OCI-LY1 (cell line): ENCODE data around the gene CDKN1C.

ENCODE experiments used
- H2AFZ ChIP-seq: fragments of 200-600 bp; sonication (generic), shearing (Covaris generic); 2 replicates; pipeline ENCODE4 v1.6.0; 2014; ENCODE audit warnings: antibody characterized with exemption, mild to moderate bottlenecking, low read length
- H3F3A ChIP-seq: fragments of 200-600 bp; sonication (generic), shearing (Covaris generic); 2 replicates; pipeline ENCODE4 v1.6.0; 2014; ENCODE audit warnings: mild to moderate bottlenecking, antibody characterized with exemption, low read length, moderate library complexity; ENCODE audit not compliant: insufficient read depth
- H3K27ac ChIP-seq: fragments of 200-600 bp; sonication (generic); 2 replicates; pipeline ENCODE4 v1.5.1; 2014; ENCODE audit warnings: low read length, mixed run types, mild to moderate bottlenecking, low read depth; ENCODE audit not compliant: poor library complexity, severe bottlenecking
- H3K27me3 ChIP-seq: fragments of 200-600 bp; sonication (generic); 2 replicates; pipeline ENCODE4 v1.6.0; 2014; ENCODE audit warnings: antibody characterized with exemption, mild to moderate bottlenecking, low read length, moderate library complexity; ENCODE audit not compliant: insufficient read depth
- H3K36me3 ChIP-seq: fragments of 200-600 bp; sonication (generic); 2 replicates; pipeline ENCODE4 v1.6.1; 2014; ENCODE audit warnings: mild to moderate bottlenecking, antibody characterized with exemption, low read length, moderate library complexity, mixed read lengths; ENCODE audit not compliant: insufficient read depth
- H3K4me1 ChIP-seq: fragments of 200-600 bp; sonication (generic); 2 replicates; pipeline ENCODE4 v1.5.1; 2014; ENCODE audit warnings: mild to moderate bottlenecking, low read length, moderate library complexity; ENCODE audit not compliant: insufficient read depth, severe bottlenecking
- H3K4me2 ChIP-seq: fragments of 200-600 bp; sonication (generic), shearing (Covaris generic); 2 replicates; pipeline ENCODE4 v1.6.1; 2014; ENCODE audit warnings: low read length
- H3K4me3 ChIP-seq: fragments of 200-600 bp; sonication (generic); 2 replicates; pipeline ENCODE4 v1.5.1; 2014; ENCODE audit warnings: low read length, low read depth, mild to moderate bottlenecking, mixed read lengths; ENCODE audit not compliant: poor library complexity, severe bottlenecking
- H3K79me2 ChIP-seq: fragments of 200-600 bp; shearing (Covaris generic); 2 replicates; pipeline ENCODE4 v1.6.1; 2016; ENCODE audit warnings: mixed run types, low read length, mixed read lengths; ENCODE audit not compliant: insufficient read depth
- H3K9ac ChIP-seq: fragments of 200-600 bp; sonication (generic), shearing (Covaris generic); 2 replicates; pipeline ENCODE4 v1.6.1; 2014; ENCODE audit warnings: mild to moderate bottlenecking, low read length, mixed read lengths
- H3K9me2 ChIP-seq: fragments of 200-600 bp; sonication (generic), shearing (Covaris generic); 2 replicates; pipeline ENCODE4 v1.6.1; 2014; ENCODE audit warnings: low read depth, mild to moderate bottlenecking, low read length, mixed read lengths
- H3K9me3 ChIP-seq: fragments of 200-600 bp; shearing (Covaris generic); 2 replicates; pipeline ENCODE4 v1.6.1; 2014; ENCODE audit warnings: low read length, mixed read lengths
- H4K20me1 ChIP-seq: fragments of 200-600 bp; sonication (generic), shearing (Covaris generic); 2 replicates; pipeline ENCODE4 v1.6.0; 2016; ENCODE audit warnings: mild to moderate bottlenecking, low read length; ENCODE audit not compliant: insufficient read depth
- EZH2 ChIP-seq: fragments of 200-600 bp; sonication (generic), shearing (Covaris generic); IDR thresholded peaks from 2 replicates; pipeline ENCODE4 v1.8.0; 2017; ENCODE audit warnings: borderline replicate concordance, mixed run types, mild to moderate bottlenecking, antibody characterized with exemption, low read length, moderate library complexity, mixed read lengths
- TF ChIP-seq, protein P1 (sequence below): fragments of 200-600 bp; sonication (generic), shearing (Covaris generic); IDR thresholded peaks from 2 replicates; pipeline ENCODE4 v1.5.1; 2017; ENCODE audit warnings: mild to moderate bottlenecking, antibody characterized with exemption, low read length, moderate library complexity, mixed read lengths

The CDKN1C gene

GRCh38 chr11:2881076-2881980 lies 4.2 kb downstream of the CDKN1C start:
- TF ChIP-seq EZH2 = no peak
- TF ChIP-seq, protein P1, sequence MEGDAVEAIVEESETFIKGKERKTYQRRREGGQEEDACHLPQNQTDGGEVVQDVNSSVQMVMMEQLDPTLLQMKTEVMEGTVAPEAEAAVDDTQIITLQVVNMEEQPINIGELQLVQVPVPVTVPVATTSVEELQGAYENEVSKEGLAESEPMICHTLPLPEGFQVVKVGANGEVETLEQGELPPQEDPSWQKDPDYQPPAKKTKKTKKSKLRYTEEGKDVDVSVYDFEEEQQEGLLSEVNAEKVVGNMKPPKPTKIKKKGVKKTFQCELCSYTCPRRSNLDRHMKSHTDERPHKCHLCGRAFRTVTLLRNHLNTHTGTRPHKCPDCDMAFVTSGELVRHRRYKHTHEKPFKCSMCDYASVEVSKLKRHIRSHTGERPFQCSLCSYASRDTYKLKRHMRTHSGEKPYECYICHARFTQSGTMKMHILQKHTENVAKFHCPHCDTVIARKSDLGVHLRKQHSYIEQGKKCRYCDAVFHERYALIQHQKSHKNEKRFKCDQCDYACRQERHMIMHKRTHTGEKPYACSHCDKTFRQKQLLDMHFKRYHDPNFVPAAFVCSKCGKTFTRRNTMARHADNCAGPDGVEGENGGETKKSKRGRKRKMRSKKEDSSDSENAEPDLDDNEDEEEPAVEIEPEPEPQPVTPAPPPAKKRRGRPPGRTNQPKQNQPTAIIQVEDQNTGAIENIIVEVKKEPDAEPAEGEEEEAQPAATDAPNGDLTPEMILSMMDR = no peak
- H3K27ac ChIP-seq = no peak overlapping the region
- H2AFZ ChIP-seq = no peak overlapping the region
- no peak overlapping the region for H3K4me3 ChIP-seq
- H3K9ac ChIP-seq = no peak overlapping the region
- no peak overlapping the region for H3K4me2 ChIP-seq
- no peaks in the 10 kb centered on the region; the same call in 1 of the 2 replicates for H3K27me3 ChIP-seq
- no peaks in the 10 kb centered on the region for H4K20me1 ChIP-seq
- H3K9me2 ChIP-seq = no peaks in the 10 kb centered on the region
- no peaks in the 10 kb centered on the region for H3K79me2 ChIP-seq
- no peaks in the 10 kb centered on the region for H3F3A ChIP-seq
- no peaks in the 10 kb centered on the region for H3K9me3 ChIP-seq
- no peaks in the 10 kb centered on the region for H3K4me1 ChIP-seq
- H3K36me3 ChIP-seq = no peaks in the 10 kb centered on the region

- Histone ChIP-seq H3K27ac (no peak overlapping the region), H3K4me2 (no peak overlapping the region), H3K9ac (no peak overlapping the region), H3K27me3 (no peaks in the 10 kb centered on the region; the same call in 1 of the 2 replicates), H3K79me2 (no peaks in the 10 kb centered on the region), H4K20me1 (no peaks in the 10 kb centered on the region), H3K4me3 (no peak overlapping the region), H3K9me2 (no peaks in the 10 kb centered on the region), H2AFZ (no peak overlapping the region), H3F3A (no peaks in the 10 kb centered on the region), H3K4me1 (no peaks in the 10 kb centered on the region), H3K9me3 (no peaks in the 10 kb centered on the region), H3K36me3 (no peaks in the 10 kb centered on the region)
- no peak for TF ChIP-seq EZH2
- TF ChIP-seq, protein P1 = no peak
These were observed 4.9 kb downstream of the CDKN1C start for GRCh38 chr11:2880646-2881045.

DNA sequence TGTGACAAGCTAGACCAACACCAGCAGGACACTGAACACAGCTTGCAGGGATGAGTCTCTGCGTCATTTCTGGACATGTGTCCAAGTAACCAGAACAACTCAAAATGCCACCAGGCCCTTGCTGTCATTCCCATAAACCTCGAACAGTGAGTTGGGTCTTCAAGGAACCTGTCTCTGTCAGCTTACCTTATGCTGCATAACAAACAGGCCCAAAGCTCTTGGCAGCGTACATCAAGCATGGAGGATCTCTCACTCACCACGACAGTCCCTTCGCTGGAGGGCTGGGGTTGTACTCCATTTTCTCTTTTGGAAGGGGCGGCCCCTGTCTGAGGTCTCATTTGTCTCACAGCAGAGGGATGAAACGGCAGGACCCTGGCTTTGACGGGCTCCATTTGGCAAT lies 6.8 kb downstream of the CDKN1C start:
- Histone ChIP-seq H3K9ac (no peak overlapping the region), H4K20me1 (no peaks in the 10 kb centered on the region), H3K79me2 (no peaks in the 10 kb centered on the region), H3K4me2 (no peak overlapping the region), H3F3A (no peaks in the 10 kb centered on the region), H3K9me2 (no peaks in the 10 kb centered on the region), H3K9me3 (no peaks in the 10 kb centered on the region), H3K36me3 (no peaks in the 10 kb centered on the region), H3K4me3 (no peak overlapping the region), H3K27me3 (no peaks in the 10 kb centered on the region; the same call in 1 of the 2 replicates), H3K27ac (no peak overlapping the region), H2AFZ (no peak overlapping the region), H3K4me1 (no peaks in the 10 kb centered on the region)
- TF ChIP-seq, protein P1 = no peak
- no peak for TF ChIP-seq EZH2
